Measurements from ENCODE around the gene DEPDC4.
"Not testable (repeated sequence)": the region's sequence is repeated elsewhere in the genome, so short reads cannot be mapped to it uniquely, and the experiment has no call there.

The DEPDC4 gene

DNA sequence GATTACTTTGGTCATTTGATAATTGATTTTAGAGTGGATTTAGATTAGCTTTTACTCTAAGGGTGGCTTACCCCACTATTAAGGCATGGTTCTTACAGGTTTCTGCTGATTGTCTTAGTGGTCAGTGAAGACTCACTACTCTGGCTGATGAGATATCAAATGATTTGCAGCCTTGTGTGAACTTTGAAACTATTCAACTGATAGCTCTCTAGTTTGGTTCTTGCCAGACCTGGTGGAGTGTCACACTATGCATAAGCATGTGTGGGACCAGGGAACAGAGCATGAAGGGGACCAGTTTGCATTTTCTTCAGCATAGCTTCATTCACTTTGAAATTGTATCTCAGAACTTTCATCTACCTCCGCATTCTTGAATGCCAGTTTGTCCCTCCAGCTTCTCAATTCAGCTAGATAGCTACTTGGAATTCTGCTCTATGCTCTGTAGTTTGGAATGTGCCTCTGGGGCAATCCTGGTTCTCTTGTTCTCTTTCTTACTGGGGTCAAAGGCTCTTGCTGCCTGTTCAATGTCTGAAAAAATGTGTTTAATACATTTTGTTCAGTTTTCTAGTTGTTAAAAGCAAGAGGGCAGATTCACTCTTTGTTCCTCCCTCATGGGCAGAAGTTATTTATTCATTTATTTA lies 12.8 kb upstream of the DEPDC4 start:
- Histone ChIP-seq H3K9ac (ENCODE audit: low read length) (no peak overlapping the region), H3K4me1 (ENCODE audit: control insufficient read depth, insufficient read depth, low read length) (peaks cover 6% of the 10 kb centered on the region), H3K4me3 (ENCODE audit: low read length) (no peak overlapping the region)

DNA sequence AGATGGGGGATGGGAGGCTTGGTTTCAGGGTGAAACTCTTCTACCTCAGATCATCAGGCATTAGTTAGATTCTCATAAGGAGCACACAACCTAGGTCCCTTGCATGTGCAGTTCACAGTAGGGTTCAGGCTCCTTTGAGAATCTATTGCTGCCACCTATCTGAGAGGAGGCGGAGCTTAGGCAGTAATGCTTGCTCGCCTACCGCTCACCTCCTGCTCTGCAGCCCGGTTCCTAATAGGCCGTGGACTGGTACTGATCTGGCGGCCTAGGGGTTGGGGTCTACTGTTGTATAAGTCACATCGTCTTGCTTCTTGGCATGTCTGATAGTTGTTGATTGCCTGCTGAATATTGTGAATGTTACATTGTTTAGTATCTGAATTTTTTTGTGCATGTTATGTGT lies 12.3 kb upstream of the DEPDC4 start:
- Histone ChIP-seq H3K4me3 (ENCODE audit: low read length) (no peak overlapping the region), H3K36me3 (ENCODE audit: control insufficient read depth, insufficient read depth, low read length) (no peaks in the 10 kb centered on the region), H3K9ac (ENCODE audit: low read length) (no peak overlapping the region), H3K27me3 (ENCODE audit: control insufficient read depth, insufficient read depth, low read length) (no peaks in the 10 kb centered on the region), H3K9me3 (ENCODE audit: control insufficient read depth, low read length) (no peaks in the 10 kb centered on the region), H3K4me1 (ENCODE audit: control insufficient read depth, insufficient read depth, low read length) (peaks cover 6% of the 10 kb centered on the region)

More for the DNA sequence above, 12.8 kb upstream of the DEPDC4 start:
- Histone ChIP-seq H3K27me3 (ENCODE audit: control insufficient read depth, insufficient read depth, low read length) (no peaks in the 10 kb centered on the region), H3K36me3 (ENCODE audit: control insufficient read depth, insufficient read depth, low read length) (no peaks in the 10 kb centered on the region), H3K9me3 (ENCODE audit: control insufficient read depth, low read length) (no peaks in the 10 kb centered on the region)

DNA sequence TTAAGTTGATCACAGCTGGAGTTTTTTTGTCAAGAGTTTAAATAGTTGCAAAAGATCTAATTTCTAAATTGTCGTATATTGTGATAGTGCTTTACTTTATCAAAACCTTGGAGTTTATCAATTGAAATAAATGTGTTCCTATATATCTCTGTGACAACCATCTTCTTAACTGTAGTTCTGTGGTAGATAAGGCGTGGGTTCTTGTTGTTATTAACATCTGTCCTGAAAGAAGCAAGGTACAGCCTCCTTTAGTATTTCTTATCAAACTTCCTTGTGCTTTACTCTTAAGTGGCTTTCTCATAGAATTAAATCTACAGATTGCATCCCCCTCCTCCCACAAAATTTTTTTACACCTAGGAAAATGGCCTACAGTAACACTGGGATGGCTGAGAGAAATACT lies 7.4 kb upstream of the DEPDC4 start:
- Histone ChIP-seq H3K9me3 (ENCODE audit: control insufficient read depth, low read length) (no peaks in the 10 kb centered on the region), H3K4me1 (ENCODE audit: control insufficient read depth, insufficient read depth, low read length) (peaks cover 15% of the 10 kb centered on the region), H3K36me3 (ENCODE audit: control insufficient read depth, insufficient read depth, low read length) (no peaks in the 10 kb centered on the region), H3K27me3 (ENCODE audit: control insufficient read depth, insufficient read depth, low read length) (no peaks in the 10 kb centered on the region), H3K4me3 (ENCODE audit: low read length) (no peak overlapping the region), H3K9ac (ENCODE audit: low read length) (no peak overlapping the region)

DNA sequence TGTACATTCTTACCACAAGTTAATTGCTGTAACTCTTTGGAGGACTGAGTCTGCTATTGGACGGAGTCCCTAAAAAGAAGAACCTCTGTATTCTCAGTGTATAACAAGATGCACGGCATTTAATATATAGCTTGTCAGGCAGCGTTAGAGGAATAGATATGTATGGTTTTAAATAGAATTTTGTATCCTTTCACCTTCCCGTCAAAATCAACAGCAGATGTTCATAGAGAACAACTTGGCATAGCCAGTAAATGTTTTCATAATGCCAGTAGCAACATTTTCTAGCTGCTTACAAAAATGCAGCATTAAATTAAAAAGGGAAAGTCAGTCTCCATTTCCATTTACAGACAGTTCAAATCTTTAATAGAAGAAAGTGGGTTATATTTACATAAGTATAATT lies 6.9 kb upstream of the DEPDC4 start:
- H3K9ac ChIP-seq (ENCODE audit: low read length): no peak overlapping the region
- H3K4me3 ChIP-seq (ENCODE audit: low read length): no peak overlapping the region
- no peaks in the 10 kb centered on the region for H3K27me3 ChIP-seq (ENCODE audit: control insufficient read depth, insufficient read depth, low read length)
- peaks cover 17% of the 10 kb centered on the region for H3K4me1 ChIP-seq (ENCODE audit: control insufficient read depth, insufficient read depth, low read length)
- no peaks in the 10 kb centered on the region for H3K36me3 ChIP-seq (ENCODE audit: control insufficient read depth, insufficient read depth, low read length)
- no peaks in the 10 kb centered on the region for H3K9me3 ChIP-seq (ENCODE audit: control insufficient read depth, low read length)

DNA sequence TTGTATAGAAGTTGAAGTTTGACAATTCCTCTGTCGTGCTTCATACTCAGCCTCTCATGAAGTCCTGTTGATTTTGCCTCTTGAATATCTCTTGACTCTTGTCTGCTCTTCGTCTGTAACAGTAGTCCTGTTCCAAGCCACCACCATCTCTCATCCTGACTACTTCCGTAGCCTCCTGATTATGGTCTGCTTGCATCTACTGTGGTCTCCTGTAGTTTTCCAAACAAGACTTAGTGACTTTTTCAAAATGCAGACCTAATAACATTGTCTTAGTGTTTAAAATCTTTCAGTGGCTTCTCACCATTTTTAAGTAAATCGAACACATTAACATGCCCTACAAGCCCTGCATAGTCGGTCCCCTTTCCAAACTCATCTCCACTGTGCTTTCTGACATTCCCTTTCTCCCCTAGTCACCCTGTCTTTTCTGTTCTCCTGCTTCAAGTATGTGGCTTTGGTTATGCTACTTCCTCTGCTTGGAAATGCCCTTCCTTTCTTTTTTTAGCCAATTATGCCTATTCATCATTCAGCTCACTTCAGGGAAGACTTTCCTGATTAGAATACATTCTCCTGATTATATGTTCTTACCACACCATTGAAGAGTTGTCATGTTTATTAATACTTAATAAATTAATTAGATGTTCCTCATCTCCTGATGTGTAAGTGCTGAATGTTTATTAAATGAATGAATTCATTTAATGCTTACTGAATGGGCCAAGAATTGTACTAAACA lies 2.1 kb upstream of the DEPDC4 start:
- Histone ChIP-seq H3K36me3 (ENCODE audit: control insufficient read depth, insufficient read depth, low read length) (no peaks in the 10 kb centered on the region), H3K9ac (ENCODE audit: low read length) (peak overlapping the region; percentile 96), H3K9me3 (ENCODE audit: control insufficient read depth, low read length) (no peaks in the 10 kb centered on the region), H3K4me1 (ENCODE audit: control insufficient read depth, insufficient read depth, low read length) (peaks cover 22% of the 10 kb centered on the region), H3K4me3 (ENCODE audit: low read length) (no peak overlapping the region), H3K27me3 (ENCODE audit: control insufficient read depth, insufficient read depth, low read length) (no peaks in the 10 kb centered on the region)

DNA sequence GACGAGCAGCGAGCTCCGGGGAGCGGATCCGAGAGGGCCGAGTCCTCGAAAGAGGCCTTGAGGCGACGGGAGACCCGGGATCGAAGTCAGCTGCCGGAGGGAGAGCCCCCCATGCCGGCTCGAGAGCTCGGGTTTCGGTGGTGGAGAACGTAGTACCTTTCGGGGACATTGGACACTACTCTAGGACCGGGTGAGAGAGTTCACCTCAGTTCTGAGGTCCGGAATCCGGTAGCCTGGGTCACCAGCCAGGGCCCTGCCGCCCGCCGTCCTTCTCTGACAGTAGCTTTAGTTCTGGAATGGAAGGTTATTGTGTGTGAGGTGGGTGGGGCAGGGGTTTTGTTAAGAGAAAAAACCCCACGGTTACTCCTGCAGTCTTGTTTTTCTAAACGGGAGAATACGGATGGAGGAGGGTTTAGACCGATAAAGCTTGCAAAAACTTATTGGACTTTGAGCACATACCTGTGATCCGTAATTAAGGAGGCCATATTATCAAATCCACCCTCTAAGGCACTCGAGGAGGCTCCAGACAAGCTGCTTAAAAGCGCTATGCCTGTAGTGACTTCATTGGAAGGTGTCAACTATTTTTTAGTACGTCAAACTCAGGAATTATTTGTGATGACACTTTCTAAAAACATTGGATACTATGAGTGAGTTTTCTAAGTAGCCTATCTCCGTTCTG lies 863 bp upstream of the DEPDC4 start:
- Histone ChIP-seq H3K4me1 (ENCODE audit: control insufficient read depth, insufficient read depth, low read length) (peaks cover 22% of the 10 kb centered on the region), H3K4me3 (ENCODE audit: low read length) (peak overlapping the region; percentile 58), H3K9me3 (ENCODE audit: control insufficient read depth, low read length) (no peaks in the 10 kb centered on the region), H3K9ac (ENCODE audit: low read length) (peak overlapping the region; percentile 96), H3K36me3 (ENCODE audit: control insufficient read depth, insufficient read depth, low read length) (no peaks in the 10 kb centered on the region), H3K27me3 (ENCODE audit: control insufficient read depth, insufficient read depth, low read length) (no peaks in the 10 kb centered on the region)

DNA sequence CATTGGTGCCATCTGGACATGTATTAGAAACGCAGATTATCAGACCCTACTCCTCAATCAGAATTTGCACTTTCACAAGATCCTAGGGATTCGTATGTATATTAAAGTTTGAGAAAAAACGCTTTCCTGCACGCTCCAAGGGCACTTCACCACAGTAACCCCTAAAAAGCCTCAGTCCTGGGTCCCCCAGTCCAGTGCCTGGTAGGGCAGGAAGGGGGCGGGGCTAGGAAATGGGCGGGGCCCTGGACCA lies 369 bp downstream of the DEPDC4 start:
- H3K27me3 ChIP-seq (ENCODE audit: control insufficient read depth, insufficient read depth, low read length): no peaks in the 10 kb centered on the region
- H3K36me3 ChIP-seq (ENCODE audit: control insufficient read depth, insufficient read depth, low read length): no peaks in the 10 kb centered on the region
- H3K9ac ChIP-seq (ENCODE audit: low read length): peak overlapping the region; percentile 96
- peaks cover 22% of the 10 kb centered on the region for H3K4me1 ChIP-seq (ENCODE audit: control insufficient read depth, insufficient read depth, low read length)
- peak overlapping the region; percentile 58 for H3K4me3 ChIP-seq (ENCODE audit: low read length)
- H3K9me3 ChIP-seq (ENCODE audit: control insufficient read depth, low read length): no peaks in the 10 kb centered on the region

DNA sequence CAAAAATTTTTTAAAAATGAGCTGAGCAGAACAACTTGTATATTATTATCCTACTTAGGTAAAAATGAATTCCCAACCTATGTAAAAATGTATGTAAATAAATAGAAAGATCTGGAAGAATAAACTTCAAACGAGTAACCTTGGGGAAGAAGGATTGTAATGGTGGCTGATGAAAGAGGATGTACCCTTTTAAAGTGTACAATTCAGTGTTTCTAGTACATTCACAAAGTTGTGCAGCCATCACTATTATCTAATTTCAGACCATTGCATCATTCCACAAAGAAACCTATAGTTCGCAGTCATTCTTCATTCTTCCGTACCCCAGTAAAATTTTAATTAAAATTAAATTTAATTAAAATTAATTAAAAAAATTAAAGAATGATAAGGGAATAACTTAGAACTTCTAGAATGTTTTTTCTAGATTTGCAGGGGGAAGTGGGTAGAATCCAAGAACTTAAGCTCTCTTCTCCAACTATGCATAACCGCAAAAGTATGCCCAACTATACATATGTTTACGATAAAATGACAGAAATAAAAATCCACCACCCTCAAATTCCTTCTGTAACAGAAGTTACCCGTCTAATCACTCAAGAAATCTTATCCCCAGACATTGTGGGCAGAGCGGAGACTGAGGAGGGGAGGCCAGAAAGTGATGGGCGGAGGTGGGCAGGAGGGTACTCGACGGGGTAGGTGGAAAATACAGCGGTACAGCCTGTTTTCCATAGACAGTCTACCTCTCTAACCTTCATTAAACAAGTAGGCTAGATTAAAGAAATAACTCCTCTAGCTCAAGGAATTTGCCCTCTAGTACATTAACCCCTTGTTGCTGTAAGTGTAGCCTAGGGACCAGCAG lies 921 bp downstream of the DEPDC4 start:
- peak overlapping the region; percentile 58 for H3K4me3 ChIP-seq (ENCODE audit: low read length)
- H3K9me3 ChIP-seq (ENCODE audit: control insufficient read depth, low read length): no peaks in the 10 kb centered on the region
- H3K9ac ChIP-seq (ENCODE audit: low read length): peak overlapping the region; percentile 96
- H3K4me1 ChIP-seq (ENCODE audit: control insufficient read depth, insufficient read depth, low read length): peaks cover 20% of the 10 kb centered on the region
- H3K36me3 ChIP-seq (ENCODE audit: control insufficient read depth, insufficient read depth, low read length): no peaks in the 10 kb centered on the region
- H3K27me3 ChIP-seq (ENCODE audit: control insufficient read depth, insufficient read depth, low read length): no peaks in the 10 kb centered on the region

DNA sequence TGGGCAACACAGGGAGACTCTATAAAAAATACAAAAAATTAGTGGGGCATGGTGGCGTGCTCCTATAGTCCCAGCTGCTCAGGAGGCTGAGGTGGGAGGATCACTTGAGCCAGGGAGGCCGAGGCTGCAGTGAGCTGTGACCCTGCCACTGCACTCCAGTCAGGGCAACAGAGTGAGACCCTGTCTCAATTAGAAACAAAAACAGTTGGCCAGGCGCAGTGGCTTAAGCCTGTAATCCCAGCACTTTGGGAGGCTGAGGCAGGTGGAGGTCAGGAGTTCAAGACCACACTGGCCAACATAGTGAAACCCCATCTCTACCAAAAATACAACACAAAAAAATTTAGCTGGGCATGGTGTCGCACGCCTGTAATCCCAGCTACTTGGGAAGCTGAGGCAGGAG lies 1.8 kb downstream of the DEPDC4 start:
- not testable (repeated sequence) for H3K36me3 ChIP-seq (ENCODE audit: control insufficient read depth, insufficient read depth, low read length); H3K27me3 ChIP-seq (ENCODE audit: control insufficient read depth, insufficient read depth, low read length); H3K9ac ChIP-seq (ENCODE audit: low read length); H3K9me3 ChIP-seq (ENCODE audit: control insufficient read depth, low read length); H3K4me3 ChIP-seq (ENCODE audit: low read length)
- H3K4me1 ChIP-seq (ENCODE audit: control insufficient read depth, insufficient read depth, low read length): peaks cover 18% of the 10 kb centered on the region

DNA sequence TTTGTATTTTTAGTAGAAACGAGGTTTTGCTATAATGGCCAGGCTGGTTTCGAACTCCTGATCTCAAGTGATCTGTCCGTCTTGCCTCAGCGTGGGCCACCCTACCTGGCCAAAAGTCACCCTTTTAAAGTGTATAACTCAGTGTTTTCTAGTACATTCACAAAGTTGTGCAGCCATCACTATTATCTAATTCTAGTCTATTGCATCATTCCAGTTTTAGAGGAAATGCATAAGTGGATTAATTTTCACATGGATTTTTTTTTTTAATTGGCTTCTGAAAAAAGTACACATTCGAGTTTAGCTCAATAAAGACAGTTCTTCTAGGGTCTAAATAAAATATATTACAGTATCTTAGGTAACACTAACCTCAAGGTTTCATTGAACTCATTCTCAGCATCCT lies 3.7 kb downstream of the DEPDC4 start:
- Histone ChIP-seq H3K36me3 (ENCODE audit: control insufficient read depth, insufficient read depth, low read length) (no peaks in the 10 kb centered on the region), H3K4me1 (ENCODE audit: control insufficient read depth, insufficient read depth, low read length) (no peaks in the 10 kb centered on the region), H3K9ac (ENCODE audit: low read length) (no peak overlapping the region), H3K9me3 (ENCODE audit: control insufficient read depth, low read length) (no peaks in the 10 kb centered on the region), H3K4me3 (ENCODE audit: low read length) (no peak overlapping the region), H3K27me3 (ENCODE audit: control insufficient read depth, insufficient read depth, low read length) (no peaks in the 10 kb centered on the region)

DNA sequence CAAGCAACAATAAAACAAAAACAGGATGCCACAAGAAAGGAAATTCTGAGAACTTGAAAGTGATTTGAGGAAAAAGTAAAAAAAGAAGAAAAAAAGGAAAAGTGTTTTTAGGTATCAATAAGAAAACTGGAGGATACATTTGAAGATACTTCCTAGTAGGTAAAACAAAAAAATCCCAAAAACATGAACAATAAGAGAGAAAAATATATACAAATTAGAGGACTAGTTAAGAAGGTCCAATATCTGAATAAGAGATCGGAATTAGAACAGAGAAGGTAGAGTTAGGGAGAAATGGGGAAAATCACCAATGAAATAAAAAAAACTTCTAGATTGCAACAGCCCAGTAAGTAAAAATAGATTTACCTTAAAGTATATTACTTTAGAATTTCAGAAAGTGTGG lies 8.8 kb downstream of the DEPDC4 start:
- H3K36me3 ChIP-seq (ENCODE audit: control insufficient read depth, insufficient read depth, low read length): no peaks in the 10 kb centered on the region
- H3K9ac ChIP-seq (ENCODE audit: low read length): no peak overlapping the region
- H3K4me1 ChIP-seq (ENCODE audit: control insufficient read depth, insufficient read depth, low read length): no peaks in the 10 kb centered on the region
- H3K4me3 ChIP-seq (ENCODE audit: low read length): no peak overlapping the region
- no peaks in the 10 kb centered on the region for H3K27me3 ChIP-seq (ENCODE audit: control insufficient read depth, insufficient read depth, low read length)
- no peaks in the 10 kb centered on the region for H3K9me3 ChIP-seq (ENCODE audit: control insufficient read depth, low read length)

DNA sequence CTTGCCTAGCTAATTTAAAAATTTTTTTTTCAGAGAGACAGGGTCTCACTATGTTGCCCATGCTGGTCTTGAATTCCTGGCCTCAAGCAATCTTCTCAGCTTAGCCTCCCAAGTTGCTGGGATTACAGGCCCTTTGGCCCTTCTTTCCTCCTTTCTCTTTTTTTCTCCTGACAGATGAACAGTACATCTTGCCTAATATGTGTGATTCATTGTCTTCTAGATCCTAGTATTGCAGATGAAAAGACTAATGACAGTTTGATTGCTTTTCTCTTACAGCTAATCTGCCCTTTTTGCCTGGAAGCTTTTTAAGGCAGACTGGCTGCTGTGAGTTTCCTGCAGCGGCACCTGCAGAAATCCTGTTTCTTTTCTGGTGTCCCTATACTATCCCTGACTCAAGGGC lies 12.0 kb downstream of the DEPDC4 start:
- Histone ChIP-seq H3K4me3 (ENCODE audit: low read length) (no peak overlapping the region), H3K36me3 (ENCODE audit: control insufficient read depth, insufficient read depth, low read length) (no peaks in the 10 kb centered on the region), H3K4me1 (ENCODE audit: control insufficient read depth, insufficient read depth, low read length) (peaks cover 9% of the 10 kb centered on the region), H3K9me3 (ENCODE audit: control insufficient read depth, low read length) (no peaks in the 10 kb centered on the region), H3K27me3 (ENCODE audit: control insufficient read depth, insufficient read depth, low read length) (no peaks in the 10 kb centered on the region), H3K9ac (ENCODE audit: low read length) (no peak overlapping the region)
